T-helper 22 cell (primary cell): ENCODE data around the gene PTPN11.
"Not testable (repeated sequence)": the region's sequence is repeated elsewhere in the genome, so short reads cannot be mapped to it uniquely, and the experiment has no call there.

Source experiments
- DNase-seq: peaks from one replicate; pipeline ENCODE4 v3.0.0-alpha.2; 2020; ENCODE audit warnings: low read depth

The PTPN11 gene

GRCh38 chr12:112409064-112409905 is 9.5 kb upstream of the PTPN11 start, which contains the start of gene RPL6:
Gene RPL6, minus strand, starts transcription at chr12:112409605. Its CDS starts 949 bp downstream, at chr12:112408656.
- peak; percentile 63 for DNase-seq

GRCh38 chr12:112409906-112410244 is 8.9 kb upstream of the PTPN11 start:
- DNase-seq, result no peak

GRCh38 chr12:112413855-112414625 is 4.7 kb upstream of the PTPN11 start:
- no peak for DNase-seq

GRCh38 chr12:112415457-112415856 is 3.3 kb upstream of the PTPN11 start:
- not testable (repeated sequence) for DNase-seq

- no peak for DNase-seq
Observed at GRCh38 chr12:112418273-112418607, 507 bp upstream of the PTPN11 start.

- DNase-seq, result no peak
Observed at GRCh38 chr12:112419297-112420133, 768 bp downstream of the PTPN11 start.

GRCh38 chr12:112420740-112421139 is 2.0 kb downstream of the PTPN11 start:
- DNase-seq, result no peak

GRCh38 chr12:112421363-112421762 is 2.6 kb downstream of the PTPN11 start:
- no peak for DNase-seq

- DNase-seq, result no peak
Observed at GRCh38 chr12:112422531-112422930, 3.8 kb downstream of the PTPN11 start.

DNA sequence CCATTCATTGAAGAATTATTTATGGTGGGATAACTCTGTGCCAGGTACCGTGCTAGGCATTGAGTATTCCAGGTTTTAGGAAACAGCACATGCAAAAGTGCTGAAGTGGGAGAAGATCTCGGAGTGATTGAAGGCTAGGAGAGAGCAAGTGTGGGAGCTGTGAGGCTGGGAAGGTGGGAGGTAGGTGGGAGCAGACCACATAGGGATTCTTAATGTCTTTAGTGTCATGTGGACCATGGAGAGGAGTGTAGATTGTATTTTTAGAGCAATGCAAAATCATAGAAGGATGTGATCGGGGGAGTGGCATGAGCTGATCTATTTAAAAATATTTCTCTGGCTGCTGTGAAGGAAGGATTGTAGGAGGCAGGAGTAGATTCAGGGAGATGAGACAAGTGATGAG is 5.4 kb downstream of the PTPN11 start:
- no peak for DNase-seq

DNA sequence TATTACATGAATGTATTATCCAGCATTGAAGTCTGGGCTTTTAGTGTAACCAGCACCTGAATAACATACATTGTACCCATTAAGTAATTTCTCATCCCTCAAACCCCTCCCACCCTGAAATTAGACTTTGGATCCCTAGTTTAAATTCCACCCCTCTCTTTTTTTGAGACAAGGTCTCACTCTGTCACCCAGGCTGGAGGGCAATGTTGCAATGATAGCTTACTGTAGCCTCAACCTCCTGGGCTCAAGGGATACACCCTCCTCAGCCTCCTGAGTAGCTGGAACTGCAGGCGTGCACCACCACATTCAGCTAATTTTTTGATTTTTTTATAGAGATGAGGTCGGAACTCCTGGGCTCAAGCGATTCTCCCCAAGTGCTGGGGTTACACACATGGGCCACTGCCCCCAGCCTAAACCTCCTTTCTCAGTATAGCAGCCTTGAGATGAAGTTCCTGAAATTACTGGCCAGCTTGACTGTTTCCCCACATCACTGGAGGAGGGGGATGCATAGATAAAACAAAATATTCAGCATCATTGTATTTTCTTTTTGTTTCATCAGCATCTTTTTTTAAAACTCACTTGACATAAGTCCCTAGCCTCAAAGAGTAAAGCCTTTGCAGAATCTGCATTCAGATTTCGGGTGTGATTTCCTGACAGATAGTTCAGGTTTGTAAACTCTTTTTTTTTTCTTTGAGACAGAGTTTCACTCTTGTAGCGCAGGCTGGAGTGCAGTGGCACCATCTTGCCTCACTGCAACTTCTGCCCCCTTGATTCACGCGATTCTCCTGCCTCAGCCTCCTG is 7.0 kb downstream of the PTPN11 start:
- DNase-seq, result no peak

DNA sequence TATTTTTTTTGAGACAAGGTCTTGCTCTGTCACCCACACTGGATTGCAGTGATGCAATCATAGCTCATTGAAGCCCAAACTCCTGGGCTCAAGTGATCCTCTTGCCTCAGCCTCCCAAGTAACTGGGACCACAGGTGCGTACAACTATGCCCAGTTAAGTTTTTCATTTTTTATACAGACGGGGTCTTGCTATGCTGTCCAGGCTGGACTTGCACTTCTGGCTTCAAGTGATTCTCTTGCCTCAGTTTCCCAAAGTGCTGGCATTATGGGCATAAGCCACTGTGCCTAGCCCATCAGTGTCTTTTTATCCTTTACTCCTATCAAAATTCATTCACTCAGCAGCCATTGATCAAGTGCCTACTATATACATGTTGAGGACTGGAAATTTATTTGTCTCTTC is 9.0 kb downstream of the PTPN11 start:
- no peak for DNase-seq

DNA sequence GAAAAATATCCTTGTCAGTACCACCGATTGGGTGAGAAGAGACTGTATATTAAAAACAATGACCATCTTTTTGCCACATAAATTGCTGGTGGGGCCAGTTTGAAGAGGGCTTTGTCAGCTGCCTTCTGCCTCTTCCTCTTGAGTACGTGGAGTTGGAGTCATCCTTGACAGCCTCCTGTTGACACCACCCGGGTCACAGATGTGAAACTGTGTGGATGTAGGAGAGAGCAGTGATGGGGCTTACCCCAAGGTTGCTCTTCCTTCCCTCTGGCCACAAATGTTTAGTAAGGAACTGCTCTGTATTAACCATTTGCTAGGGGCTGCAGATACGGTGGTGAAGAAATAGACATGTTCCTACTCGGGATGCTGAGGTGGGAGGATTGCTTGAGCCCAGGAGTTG is 12.2 kb downstream of the PTPN11 start:
- DNase-seq, result no peak

DNA sequence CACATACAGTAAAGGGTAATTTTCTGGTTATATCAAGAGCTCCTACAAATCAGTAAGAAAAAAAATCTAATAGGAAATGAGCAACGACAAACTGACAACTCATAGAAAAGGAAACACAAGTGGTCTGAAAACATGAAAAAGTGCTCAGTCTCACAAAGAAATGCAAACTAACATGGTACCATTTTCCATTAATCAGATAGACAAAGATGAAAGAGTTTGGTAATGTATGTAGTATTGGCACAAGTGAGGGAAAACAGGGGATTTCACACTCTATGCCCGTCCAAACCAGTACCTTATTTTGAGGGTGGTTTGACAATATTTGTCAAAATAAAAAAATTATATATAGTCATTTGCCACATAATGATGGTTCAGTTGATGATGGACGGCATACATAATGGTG is 13.2 kb downstream of the PTPN11 start:
- DNase-seq, result no peak

DNA sequence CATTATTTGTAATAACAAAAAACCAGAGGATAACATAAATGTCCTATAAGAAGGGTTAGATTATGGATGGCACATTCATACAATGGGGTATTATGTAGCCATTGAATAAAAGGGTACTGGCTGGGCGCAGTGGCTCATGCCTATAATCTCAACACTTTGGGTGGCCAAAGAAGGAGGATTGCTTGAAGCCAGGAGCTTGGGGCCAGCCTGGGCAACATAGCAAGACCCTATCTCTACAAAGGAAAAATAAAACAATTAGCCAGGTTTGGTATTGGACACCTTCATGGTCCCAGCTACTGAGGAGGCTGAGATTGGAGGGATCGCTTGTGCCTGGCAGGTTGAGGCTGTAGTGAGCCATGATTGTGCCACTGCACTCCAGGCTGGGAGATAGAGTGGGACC is 14.8 kb downstream of the PTPN11 start:
- no peak for DNase-seq

GRCh38 chr12:112438645-112439044 is 19.9 kb downstream of the PTPN11 start:
- DNase-seq, result not testable (repeated sequence)

- no peak for DNase-seq
Observed at GRCh38 chr12:112439769-112440168, 21.0 kb downstream of the PTPN11 start.

DNA sequence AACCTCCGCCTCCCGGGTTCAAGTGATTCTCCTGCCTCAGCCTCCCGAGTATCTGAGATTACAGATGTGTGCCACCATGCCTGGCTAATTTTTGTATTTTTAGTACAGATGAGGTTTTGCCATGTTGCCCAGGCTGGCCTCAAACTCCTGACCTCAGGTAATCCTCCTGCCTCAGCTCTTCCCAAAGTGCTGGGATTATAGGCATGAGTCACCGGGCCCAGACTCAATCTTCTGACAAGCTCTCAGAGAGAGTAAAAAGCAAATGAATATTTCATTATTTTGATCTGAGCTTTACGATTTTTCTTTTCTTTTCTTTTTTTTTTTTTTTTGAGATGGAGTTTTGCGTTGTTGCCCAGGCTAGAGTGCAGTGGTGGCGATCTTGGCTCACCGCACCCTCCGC is 21.9 kb downstream of the PTPN11 start:
- DNase-seq, result not testable (repeated sequence)

- DNase-seq, result no peak
Observed at GRCh38 chr12:112443916-112444315, 25.2 kb downstream of the PTPN11 start.

- no peak for DNase-seq
Observed at GRCh38 chr12:112446008-112446725, 27.4 kb downstream of the PTPN11 start.

GRCh38 chr12:112447106-112447505 is 28.4 kb downstream of the PTPN11 start:
- no peak for DNase-seq
